22Rv1 (cell line): ENCODE measurements around the gene TGFB2.

Experiments
- ZFX ChIP-seq: fragments of 450-650 bp; IDR thresholded peaks from 2 replicates; pipeline ENCODE4 v1.6.1; 2017; ENCODE audit warnings: antibody characterized with exemption, borderline replicate concordance
- TF ChIP-seq, protein P1 (sequence below): fragments of 450-650 bp; IDR thresholded peaks from 2 replicates; pipeline ENCODE4 v1.5.1; 2017; ENCODE audit warnings: mild to moderate bottlenecking

DNA sequence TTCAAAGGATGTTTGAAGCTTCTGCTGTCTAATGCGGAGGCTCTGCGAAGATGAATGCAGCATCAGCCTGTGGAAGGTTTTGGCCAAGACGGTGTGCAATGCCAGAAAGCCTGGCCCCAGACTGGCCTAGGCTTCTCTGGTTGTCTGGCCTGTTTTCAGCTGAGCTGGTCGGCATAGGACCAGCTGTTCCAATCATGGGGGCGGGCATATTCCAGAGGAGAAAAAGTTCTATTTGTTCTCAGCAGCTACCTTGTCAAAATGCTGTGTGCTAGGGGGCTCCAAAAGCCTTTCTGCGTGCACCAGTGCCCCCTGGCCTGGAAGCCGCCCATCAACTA lies 57.6 kb downstream of the TGFB2 start:
- TF ChIP-seq, protein P1, sequence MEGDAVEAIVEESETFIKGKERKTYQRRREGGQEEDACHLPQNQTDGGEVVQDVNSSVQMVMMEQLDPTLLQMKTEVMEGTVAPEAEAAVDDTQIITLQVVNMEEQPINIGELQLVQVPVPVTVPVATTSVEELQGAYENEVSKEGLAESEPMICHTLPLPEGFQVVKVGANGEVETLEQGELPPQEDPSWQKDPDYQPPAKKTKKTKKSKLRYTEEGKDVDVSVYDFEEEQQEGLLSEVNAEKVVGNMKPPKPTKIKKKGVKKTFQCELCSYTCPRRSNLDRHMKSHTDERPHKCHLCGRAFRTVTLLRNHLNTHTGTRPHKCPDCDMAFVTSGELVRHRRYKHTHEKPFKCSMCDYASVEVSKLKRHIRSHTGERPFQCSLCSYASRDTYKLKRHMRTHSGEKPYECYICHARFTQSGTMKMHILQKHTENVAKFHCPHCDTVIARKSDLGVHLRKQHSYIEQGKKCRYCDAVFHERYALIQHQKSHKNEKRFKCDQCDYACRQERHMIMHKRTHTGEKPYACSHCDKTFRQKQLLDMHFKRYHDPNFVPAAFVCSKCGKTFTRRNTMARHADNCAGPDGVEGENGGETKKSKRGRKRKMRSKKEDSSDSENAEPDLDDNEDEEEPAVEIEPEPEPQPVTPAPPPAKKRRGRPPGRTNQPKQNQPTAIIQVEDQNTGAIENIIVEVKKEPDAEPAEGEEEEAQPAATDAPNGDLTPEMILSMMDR: no peak
- TF ChIP-seq ZFX: no peak
